Endothelial cell of umbilical vein (primary cell): Measurements from ENCODE around the gene NF1.

Experiments
- EZH2 ChIP-seq: IDR thresholded peaks from 2 replicates; pipeline ENCODE4 v1.6.1; 2012; ENCODE audit warnings: borderline replicate concordance, low read depth, mild to moderate bottlenecking, moderate library complexity, low read length, inconsistent platforms; ENCODE audit not compliant: severe bottlenecking
- FOS ChIP-seq: IDR thresholded peaks from 2 replicates; pipeline ENCODE4 v1.6.1; 2011; ENCODE audit warnings: mild to moderate bottlenecking, low read length, moderate library complexity, borderline replicate concordance; ENCODE audit not compliant: insufficient read depth
- GATA2 ChIP-seq: IDR thresholded peaks from 2 replicates; pipeline ENCODE4 v1.7.0; 2011; ENCODE audit warnings: low read depth, mild to moderate bottlenecking, moderate library complexity, mixed read lengths, low read length; ENCODE audit not compliant: insufficient read length, insufficient read depth
- JUN ChIP-seq: IDR thresholded peaks from 2 replicates; pipeline ENCODE4 v1.6.1; 2011; ENCODE audit warnings: borderline replicate concordance, low read depth; ENCODE audit not compliant: insufficient read length, insufficient read depth
- MAX ChIP-seq: IDR thresholded peaks from 2 replicates; pipeline ENCODE4 v1.6.1; 2011; ENCODE audit not compliant: insufficient read depth, insufficient read length
- MYC ChIP-seq: IDR thresholded peaks from one replicate; pipeline ENCODE4 v1.6.1; 2011; ENCODE audit warnings: mild to moderate bottlenecking, low read depth, low read length
- POLR2A ChIP-seq: IDR thresholded peaks from 2 replicates; pipeline ENCODE4 v1.6.1; 2012; ENCODE audit warnings: low read depth, mild to moderate bottlenecking, control low read depth, low read length
- POLR2AphosphoS5 ChIP-seq: IDR thresholded peaks from 2 replicates; pipeline ENCODE4 v1.6.1; 2012; ENCODE audit warnings: low read depth, mild to moderate bottlenecking, control low read depth, low read length, moderate library complexity; ENCODE audit not compliant: insufficient read depth
- TF ChIP-seq, protein P1 (sequence below), 2 donors: IDR thresholded peaks; 1 replicate in 1 of 2; 2 replicates in 1 of 2; pipeline ENCODE4 v1.5.1; 2011; ENCODE audit warnings: low read length in 2 of 2, mild to moderate bottlenecking in 2 of 2, moderate library complexity in 2 of 2, control low read depth in 1 of 2, inconsistent platforms in 1 of 2, low read depth in 1 of 2; ENCODE audit not compliant: insufficient read depth in 1 of 2; ENCODE audit errors: extremely low read depth in 1 of 2

- TF ChIP-seq POLR2A = no peak
- TF ChIP-seq, protein P1, sequence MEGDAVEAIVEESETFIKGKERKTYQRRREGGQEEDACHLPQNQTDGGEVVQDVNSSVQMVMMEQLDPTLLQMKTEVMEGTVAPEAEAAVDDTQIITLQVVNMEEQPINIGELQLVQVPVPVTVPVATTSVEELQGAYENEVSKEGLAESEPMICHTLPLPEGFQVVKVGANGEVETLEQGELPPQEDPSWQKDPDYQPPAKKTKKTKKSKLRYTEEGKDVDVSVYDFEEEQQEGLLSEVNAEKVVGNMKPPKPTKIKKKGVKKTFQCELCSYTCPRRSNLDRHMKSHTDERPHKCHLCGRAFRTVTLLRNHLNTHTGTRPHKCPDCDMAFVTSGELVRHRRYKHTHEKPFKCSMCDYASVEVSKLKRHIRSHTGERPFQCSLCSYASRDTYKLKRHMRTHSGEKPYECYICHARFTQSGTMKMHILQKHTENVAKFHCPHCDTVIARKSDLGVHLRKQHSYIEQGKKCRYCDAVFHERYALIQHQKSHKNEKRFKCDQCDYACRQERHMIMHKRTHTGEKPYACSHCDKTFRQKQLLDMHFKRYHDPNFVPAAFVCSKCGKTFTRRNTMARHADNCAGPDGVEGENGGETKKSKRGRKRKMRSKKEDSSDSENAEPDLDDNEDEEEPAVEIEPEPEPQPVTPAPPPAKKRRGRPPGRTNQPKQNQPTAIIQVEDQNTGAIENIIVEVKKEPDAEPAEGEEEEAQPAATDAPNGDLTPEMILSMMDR (IDR thresholded peaks at IDR 0.05; ENCODE audit: extremely low read depth in 1 of 2, insufficient read depth in 1 of 2, low read depth in 1 of 2, low read length in 2 of 2) = no peak
- no peak for TF ChIP-seq MAX
- TF ChIP-seq EZH2 = no peak
- no peak for TF ChIP-seq MYC
- TF ChIP-seq POLR2AphosphoS5 = no peak
- TF ChIP-seq JUN = no peak
- no peak for TF ChIP-seq FOS
- no peak for TF ChIP-seq GATA2
Observed at GRCh38 chr17:31269036-31269577, 174.3 kb downstream of the NF1 start.
